ENCODE results near the gene NPY4R.
"Not testable (repeated sequence)": the region's sequence is repeated elsewhere in the genome, so short reads cannot be mapped to it uniquely, and the experiment has no call there.

Gene NPY4R

GRCh38 chr10:46451365-46451764 lies 14.4 kb downstream of the NPY4R start:
- not testable (repeated sequence) for DNase-seq

- DNase-seq, result not testable (repeated sequence)
Measured at GRCh38 chr10:46450829-46451228, 14.9 kb downstream of the NPY4R start.

GRCh38 chr10:46447439-46447838 lies 18.3 kb downstream of the NPY4R start:
- DNase-seq, result not testable (repeated sequence)

GRCh38 chr10:46445389-46446122 lies 20.2 kb downstream of the NPY4R start:
- not testable (repeated sequence) for DNase-seq

- not testable (repeated sequence) for DNase-seq
Measured at GRCh38 chr10:46443422-46443821, 22.3 kb downstream of the NPY4R start.

GRCh38 chr10:46442706-46443275 lies 23.0 kb downstream of the NPY4R start:
- not testable (repeated sequence) for DNase-seq

- not testable (repeated sequence) for DNase-seq
Measured at GRCh38 chr10:46441837-46442278, 23.9 kb downstream of the NPY4R start.

- not testable (repeated sequence) for DNase-seq
Measured at GRCh38 chr10:46440942-46441341, 24.8 kb downstream of the NPY4R start.

- DNase-seq, result not testable (repeated sequence)
Measured at GRCh38 chr10:46423550-46423949, 42.2 kb downstream of the NPY4R start.

- DNase-seq, result not testable (repeated sequence)
Measured at GRCh38 chr10:46419570-46420379, 46.0 kb downstream of the NPY4R start.

- DNase-seq, result not testable (repeated sequence)
Measured at GRCh38 chr10:46418283-46418682, 47.5 kb downstream of the NPY4R start.

- DNase-seq, result not testable (repeated sequence)
Measured at GRCh38 chr10:46415291-46415690, 50.5 kb downstream of the NPY4R start.

- not testable (repeated sequence) for DNase-seq
Measured at GRCh38 chr10:46412665-46413064, 53.1 kb downstream of the NPY4R start.

- not testable (repeated sequence) for DNase-seq
Measured at GRCh38 chr10:46411123-46411522, 54.6 kb downstream of the NPY4R start.
